Measurements from ENCODE around the gene CDC20.

CDC20 gene

DNA sequence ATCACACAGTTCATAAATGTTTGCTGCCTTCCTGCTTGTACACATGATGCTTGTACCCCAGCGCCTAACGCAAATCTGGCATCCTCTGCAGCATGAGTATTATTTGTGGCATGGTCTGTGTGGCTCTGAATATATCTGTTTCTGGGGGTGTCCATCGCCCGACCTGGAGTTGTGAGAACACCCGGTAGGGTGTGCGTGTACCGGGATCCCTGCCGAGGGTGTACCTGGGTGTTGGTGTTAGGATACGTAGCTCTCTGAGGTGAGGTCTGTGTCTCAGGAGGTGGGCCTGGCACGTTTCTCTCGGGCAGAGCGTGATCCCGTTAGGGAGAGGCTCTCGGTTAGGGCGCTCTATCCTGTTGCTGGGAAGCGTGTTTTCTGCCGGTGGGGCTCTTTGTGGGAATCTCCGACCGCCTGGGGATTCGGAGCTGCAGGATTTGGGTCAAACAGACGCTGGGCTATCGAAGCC, 10.4 kb upstream of the CDC20 start:
- peak overlapping the region; percentile 14 to 51 for H3K4me3 Mint-ChIP-seq
- no peak overlapping the region for H3K27ac Mint-ChIP-seq
- no peaks in the 10 kb centered on the region for H3K9me3 Mint-ChIP-seq
- H3K27me3 Mint-ChIP-seq, result no peaks in the 10 kb centered on the region
- H3K4me1 Mint-ChIP-seq, result peaks cover 16% of the 10 kb centered on the region
- ATAC-seq (no peak), DNase-seq (no peak)

DNA sequence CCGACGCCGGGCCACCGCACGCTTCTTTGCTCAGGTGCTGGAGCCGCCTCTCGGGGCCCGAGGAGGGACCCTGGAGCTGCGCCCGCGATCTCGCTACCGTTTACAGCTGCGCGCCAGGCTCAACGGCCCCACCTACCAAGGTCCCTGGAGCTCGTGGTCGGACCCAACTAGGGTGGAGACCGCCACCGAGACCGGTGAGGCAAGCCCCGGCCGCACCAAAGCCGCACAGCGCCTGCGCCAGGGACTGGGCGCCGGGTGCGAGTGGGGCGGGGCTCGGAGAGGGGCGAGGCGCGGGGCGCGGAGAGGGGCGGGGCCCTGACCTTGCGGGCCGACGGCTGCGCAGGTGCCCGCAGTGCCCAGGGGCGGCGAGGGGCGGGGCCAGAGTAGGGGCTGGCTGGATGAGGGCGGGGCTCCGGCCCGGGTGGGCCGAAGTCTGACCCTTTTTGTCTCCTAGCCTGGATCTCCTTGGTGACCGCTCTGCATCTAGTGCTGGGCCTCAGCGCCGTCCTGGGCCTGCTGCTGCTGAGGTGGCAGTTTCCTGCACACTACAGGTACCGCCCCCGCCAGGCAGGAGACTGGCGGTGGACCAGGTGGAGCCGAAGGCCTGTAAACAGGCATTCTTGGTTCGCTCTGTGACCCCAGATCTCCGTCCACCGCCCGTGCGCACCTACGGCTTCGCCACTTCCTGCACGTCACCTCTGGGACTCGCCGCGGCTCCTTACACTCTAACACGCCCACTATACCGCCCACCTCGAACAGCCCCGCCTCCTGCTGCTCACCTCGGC, 9.8 kb upstream of the CDC20 start:
- Mint-ChIP-seq H3K9me3 (no peaks in the 10 kb centered on the region), H3K4me1 (peaks cover 16% of the 10 kb centered on the region), H3K27me3 (no peaks in the 10 kb centered on the region), H3K4me3 (peak overlapping the region; percentile 53 to 59), H3K27ac (peak overlapping the region; percentile 59 to 94)
- ATAC-seq (peak; percentile 83), DNase-seq (peak; percentile 55 to 61)

DNA sequence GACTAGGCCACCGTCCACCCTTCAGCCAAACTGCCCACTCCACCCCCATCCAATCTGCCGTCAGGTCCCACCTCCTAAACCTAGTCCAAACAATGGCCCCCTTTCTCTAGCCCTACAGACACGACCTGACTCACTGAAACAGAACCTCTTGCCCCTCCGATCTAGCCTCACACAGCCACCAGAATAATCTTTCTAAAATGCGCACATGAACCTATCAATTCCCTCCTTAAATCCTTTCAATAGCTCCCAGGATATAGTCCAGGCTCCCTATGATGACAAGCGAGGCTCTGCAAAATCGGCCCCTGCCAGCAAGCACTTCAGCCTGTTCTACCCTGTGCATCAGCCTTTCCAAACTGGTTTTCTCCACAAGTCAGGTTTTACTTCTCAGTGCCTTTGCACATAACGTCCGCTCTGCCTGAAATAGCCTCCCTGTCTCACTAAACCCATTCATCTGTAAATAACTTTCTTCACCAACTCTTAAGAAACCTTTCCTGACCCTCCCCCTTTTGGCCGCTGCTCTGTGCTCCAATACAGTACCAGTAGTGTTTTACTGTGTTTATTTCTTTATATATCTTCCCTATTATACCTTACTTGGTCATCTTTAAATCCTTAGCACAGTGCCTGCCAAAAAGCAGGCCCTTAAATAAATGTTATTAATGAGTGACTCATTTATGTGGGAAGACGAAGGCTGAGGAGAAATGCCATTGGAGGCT, 9.0 kb upstream of the CDC20 start:
- H3K27ac Mint-ChIP-seq, result peak overlapping the region; percentile 63 to 94
- no peaks in the 10 kb centered on the region for H3K9me3 Mint-ChIP-seq
- peak overlapping the region; percentile 53 to 59 for H3K4me3 Mint-ChIP-seq
- ATAC-seq (no peak), DNase-seq (no peak)
- no peaks in the 10 kb centered on the region for H3K27me3 Mint-ChIP-seq
- peaks cover 16% of the 10 kb centered on the region for H3K4me1 Mint-ChIP-seq

DNA sequence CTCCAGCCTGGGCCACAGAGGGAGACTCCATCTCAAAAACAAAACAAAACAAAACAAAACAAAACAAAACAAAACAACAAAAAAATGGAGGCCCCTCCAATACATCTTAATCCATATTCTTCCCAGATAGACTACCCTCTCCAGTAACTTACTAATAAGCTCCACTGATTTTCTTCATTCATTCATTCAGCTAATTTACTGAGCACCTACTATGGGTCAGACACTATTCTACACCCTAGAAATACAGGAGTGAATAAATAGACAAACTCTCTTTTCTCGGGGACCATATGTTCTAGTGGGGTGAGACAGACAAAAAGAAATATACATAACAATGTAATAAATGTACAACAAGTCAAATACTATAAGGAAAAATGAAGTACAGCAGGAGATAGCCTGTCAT, 7.8 kb upstream of the CDC20 start:
- DNase-seq (no peak), ATAC-seq (no peak)
- H3K4me3 Mint-ChIP-seq, result no peak overlapping the region
- H3K27ac Mint-ChIP-seq, result peak overlapping the region in 1 of 2 donors; percentile 85
- H3K27me3 Mint-ChIP-seq, result no peaks in the 10 kb centered on the region
- H3K9me3 Mint-ChIP-seq, result no peaks in the 10 kb centered on the region
- peaks cover 16% of the 10 kb centered on the region for H3K4me1 Mint-ChIP-seq

DNA sequence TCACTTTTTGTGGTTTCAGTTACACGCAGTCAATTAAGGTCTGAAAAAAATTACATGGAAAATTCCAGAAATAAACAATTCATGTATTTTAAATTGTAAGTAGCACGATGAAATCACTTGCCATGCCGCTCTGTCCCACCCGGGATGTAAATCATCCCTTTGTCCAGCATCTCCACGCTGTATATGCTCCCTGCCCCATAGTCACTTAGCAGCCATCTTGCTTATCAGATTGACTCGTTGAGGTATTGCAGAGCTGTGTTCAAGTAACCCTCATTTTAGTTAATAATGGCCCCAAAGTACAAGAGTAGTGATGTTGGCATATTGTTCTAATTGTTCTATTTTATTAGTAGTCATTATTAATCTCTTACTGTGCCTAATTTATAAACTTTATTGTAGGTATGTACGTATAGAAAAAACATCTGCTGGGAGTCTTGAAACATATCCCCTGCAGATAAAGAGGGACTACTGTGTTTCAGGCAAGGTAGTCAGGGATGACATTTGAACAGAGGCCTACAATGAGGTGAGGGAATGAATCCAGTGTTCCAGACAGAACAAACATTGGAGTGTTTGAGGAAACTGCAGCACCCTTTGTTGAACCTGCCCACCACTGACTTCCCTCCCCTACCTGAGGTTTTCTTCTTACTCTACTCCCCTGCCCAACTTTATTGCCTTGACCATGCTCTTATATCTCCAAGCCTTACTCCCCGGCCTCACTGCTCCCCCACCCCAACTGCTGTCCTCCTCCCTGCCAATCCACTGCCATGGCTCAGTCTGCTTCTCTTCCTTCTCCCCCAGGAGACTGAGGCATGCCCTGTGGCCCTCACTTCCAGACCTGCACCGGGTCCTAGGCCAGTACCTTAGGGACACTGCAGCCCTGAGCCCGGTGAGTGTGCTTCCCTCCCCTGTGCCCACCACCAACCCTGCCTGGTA, 7.1 kb upstream of the CDC20 start:
- Mint-ChIP-seq H3K9me3 (no peaks in the 10 kb centered on the region), H3K27me3 (no peaks in the 10 kb centered on the region), H3K27ac (no peak overlapping the region), H3K4me1 (peaks cover 16% of the 10 kb centered on the region), H3K4me3 (no peak overlapping the region)
- ATAC-seq, result no peak
- no peak for DNase-seq

DNA sequence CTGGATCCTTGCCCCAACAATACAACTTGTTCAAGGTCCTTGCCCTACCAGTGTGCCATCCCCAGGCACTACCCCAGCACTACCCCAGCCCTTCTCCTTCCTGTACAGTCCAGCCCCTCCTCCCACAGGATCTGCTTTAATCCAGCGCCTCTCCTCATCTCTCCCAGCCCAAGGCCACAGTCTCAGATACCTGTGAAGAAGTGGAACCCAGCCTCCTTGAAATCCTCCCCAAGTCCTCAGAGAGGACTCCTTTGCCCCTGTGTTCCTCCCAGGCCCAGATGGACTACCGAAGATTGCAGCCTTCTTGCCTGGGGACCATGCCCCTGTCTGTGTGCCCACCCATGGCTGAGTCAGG, 6.5 kb upstream of the CDC20 start:
- no peak overlapping the region for H3K4me3 Mint-ChIP-seq
- H3K27me3 Mint-ChIP-seq, result no peaks in the 10 kb centered on the region
- DNase-seq, result no peak
- H3K4me1 Mint-ChIP-seq, result peaks cover 16% of the 10 kb centered on the region
- H3K27ac Mint-ChIP-seq, result no peak overlapping the region
- H3K9me3 Mint-ChIP-seq, result no peaks in the 10 kb centered on the region
- no peak for ATAC-seq

DNA sequence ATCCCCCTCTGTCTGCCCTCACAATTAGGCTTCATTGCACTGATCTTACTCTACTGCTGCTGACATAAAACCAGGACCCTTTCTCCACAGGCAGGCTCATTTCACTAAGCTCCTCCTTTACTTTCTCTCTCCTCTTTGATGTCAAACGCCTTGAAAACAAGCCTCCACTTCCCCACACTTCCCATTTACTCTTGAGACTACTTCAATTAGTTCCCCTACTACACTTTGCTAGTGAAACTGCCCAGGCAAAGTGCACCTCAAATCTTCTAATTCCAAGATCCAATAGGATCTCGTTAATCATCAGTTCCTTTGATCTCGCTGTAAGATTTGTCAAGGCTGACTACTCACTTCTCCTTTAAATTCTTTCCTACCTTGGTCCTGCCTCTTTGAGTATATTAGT, 5.9 kb upstream of the CDC20 start:
- Mint-ChIP-seq H3K4me3 (no peak overlapping the region), H3K9me3 (no peaks in the 10 kb centered on the region), H3K27ac (peak overlapping the region in 1 of 2 donors; percentile 11), H3K4me1 (peaks cover 19% of the 10 kb centered on the region), H3K27me3 (no peaks in the 10 kb centered on the region)
- no peak for DNase-seq
- no peak for ATAC-seq

DNA sequence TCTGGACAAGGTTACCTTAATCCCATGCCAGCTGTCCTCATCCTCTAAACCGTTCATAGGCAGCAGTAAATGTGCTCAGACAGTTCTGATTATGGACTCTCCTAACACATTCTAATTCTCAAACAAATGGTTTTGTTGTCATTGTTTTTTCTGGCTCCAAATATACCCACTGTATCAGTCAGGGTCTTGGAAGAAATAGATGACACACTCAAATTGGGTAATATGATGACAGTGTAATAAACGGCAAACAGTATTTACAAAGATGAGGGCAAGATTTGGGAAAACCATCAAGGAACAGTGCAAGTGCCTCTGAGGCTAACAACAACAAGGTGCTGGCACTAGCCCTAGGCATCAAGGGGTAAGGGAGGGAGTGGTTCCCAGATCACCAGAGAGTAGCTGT, 4.3 kb upstream of the CDC20 start:
- ATAC-seq (no peak), DNase-seq (no peak)
- H3K4me3 Mint-ChIP-seq, result no peak overlapping the region
- no peaks in the 10 kb centered on the region for H3K9me3 Mint-ChIP-seq
- H3K27me3 Mint-ChIP-seq, result no peaks in the 10 kb centered on the region
- no peak overlapping the region for H3K27ac Mint-ChIP-seq
- H3K4me1 Mint-ChIP-seq, result peaks cover 18% of the 10 kb centered on the region

DNA sequence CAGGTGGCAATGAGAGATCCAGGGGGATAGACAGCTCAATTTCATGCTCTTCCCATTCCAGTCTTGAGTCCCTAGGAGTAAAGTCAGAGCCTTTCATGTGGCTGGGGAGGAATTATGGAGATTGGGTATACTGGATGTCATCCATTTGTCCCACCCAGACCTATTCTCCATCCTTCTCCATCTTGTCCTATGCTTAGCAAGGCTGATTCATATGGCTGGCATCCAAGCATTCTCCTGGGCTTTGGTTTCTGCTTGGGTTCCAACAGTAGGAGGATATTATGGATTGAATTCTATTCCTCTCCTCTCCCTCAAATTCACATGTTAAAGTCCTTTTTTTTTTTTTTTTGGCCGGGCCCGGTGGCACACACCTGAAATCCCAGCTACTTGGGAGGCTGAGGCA, 3.8 kb upstream of the CDC20 start:
- H3K27ac Mint-ChIP-seq, result no peak overlapping the region
- H3K4me3 Mint-ChIP-seq, result no peak overlapping the region
- ATAC-seq (no peak), DNase-seq (no peak)
- peaks cover 18% of the 10 kb centered on the region for H3K4me1 Mint-ChIP-seq
- H3K27me3 Mint-ChIP-seq, result no peaks in the 10 kb centered on the region
- no peaks in the 10 kb centered on the region for H3K9me3 Mint-ChIP-seq

DNA sequence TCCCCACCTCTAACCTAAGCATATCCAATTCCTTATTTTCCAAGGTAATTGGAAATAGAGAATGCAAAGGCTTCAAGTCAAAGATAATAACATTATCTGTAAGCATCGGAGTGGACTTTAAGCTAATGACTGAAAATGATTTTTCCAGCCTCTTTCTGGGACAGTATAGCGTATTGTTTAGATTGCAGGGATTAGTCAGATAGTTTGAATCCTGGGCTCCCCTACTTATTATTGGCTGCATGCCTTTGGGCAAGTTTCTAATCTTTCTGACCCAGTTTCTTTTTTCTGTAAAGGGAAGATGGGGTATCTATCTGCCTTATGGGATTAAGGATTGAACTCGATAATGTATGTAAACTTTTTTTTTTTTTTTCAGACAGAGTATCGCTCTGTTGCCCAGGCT, 1.5 kb upstream of the CDC20 start:
- peaks cover 38% of the 10 kb centered on the region for H3K4me1 Mint-ChIP-seq
- ATAC-seq (no peak), DNase-seq (no peak)
- no peak overlapping the region for H3K27ac Mint-ChIP-seq
- no peaks in the 10 kb centered on the region for H3K27me3 Mint-ChIP-seq
- no peaks in the 10 kb centered on the region for H3K9me3 Mint-ChIP-seq
- H3K4me3 Mint-ChIP-seq, result peak overlapping the region in 1 of 2 donors; percentile 98

DNA sequence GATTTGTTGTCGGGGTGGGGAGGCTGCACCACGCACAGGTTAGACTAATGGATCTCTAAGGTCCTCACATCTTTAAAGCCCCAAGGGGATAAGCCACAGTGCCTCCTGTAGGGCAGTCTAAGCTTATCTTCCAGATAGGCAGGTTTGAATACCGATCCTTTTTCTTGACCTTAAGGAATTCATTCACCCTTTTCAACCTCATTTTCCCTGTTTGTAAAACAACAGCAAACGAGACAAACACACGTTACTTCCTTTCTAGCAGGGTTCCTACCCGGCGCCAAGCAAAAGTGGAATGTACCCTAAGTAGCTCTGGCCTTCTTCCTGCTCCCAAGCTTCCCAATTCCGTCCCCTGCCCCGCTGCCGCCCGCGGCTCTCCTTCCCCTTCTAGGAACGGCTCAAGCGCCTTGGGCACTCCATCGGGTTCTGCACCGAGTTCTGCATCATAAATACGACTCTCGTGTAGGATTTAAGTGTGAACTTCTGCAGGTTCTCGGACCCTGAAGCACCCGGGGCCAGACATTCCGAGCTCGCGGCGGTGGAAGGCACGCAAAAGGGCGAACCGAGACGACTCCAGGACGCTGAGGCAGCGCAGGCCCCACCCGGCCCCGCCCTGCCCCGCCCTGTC, 548 bp upstream of the CDC20 start:
- no peak for DNase-seq
- Mint-ChIP-seq H3K9me3 (no peaks in the 10 kb centered on the region), H3K4me3 (peak overlapping the region; percentile 94 to 98), H3K27ac (peak overlapping the region; percentile 95 to 96), H3K27me3 (no peaks in the 10 kb centered on the region), H3K4me1 (peaks cover 48% of the 10 kb centered on the region)
- peak; percentile 38 for ATAC-seq

DNA sequence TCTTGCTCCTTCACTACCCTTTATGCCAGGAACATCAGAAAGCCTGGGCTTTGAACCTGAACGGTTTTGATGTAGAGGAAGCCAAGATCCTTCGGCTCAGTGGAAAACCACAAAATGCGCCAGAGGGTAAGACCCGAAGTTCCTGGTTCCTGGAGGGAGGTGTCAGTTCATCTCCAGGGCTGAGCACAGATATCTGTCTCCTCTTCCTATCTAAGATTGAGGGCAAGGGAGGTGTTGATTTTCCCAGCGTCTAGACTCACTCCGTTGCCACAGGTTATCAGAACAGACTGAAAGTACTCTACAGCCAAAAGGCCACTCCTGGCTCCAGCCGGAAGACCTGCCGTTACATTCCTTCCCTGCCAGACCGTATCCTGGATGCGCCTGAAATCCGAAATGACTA, 915 bp downstream of the CDC20 start:
- DNase-seq, result no peak
- Mint-ChIP-seq H3K27ac (peak overlapping the region; percentile 80 to 94), H3K9me3 (no peaks in the 10 kb centered on the region), H3K4me1 (peaks cover 63% of the 10 kb centered on the region), H3K4me3 (peak overlapping the region; percentile 94 to 98), H3K27me3 (no peaks in the 10 kb centered on the region)
- no peak for ATAC-seq

DNA sequence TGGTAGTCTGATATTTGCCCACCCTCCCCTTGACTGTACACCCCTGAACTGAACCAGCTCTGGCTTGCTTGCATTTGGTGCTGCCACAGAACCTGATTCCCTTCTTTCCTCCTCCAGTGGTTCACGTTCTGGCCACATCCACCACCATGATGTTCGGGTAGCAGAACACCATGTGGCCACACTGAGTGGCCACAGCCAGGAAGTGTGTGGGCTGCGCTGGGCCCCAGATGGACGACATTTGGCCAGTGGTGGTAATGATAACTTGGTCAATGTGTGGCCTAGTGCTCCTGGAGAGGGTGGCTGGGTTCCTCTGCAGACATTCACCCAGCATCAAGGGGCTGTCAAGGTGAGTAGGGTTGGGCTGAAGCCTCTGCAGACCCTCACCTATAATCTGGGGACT, 1.8 kb downstream of the CDC20 start:
- Mint-ChIP-seq H3K27me3 (no peaks in the 10 kb centered on the region), H3K9me3 (no peaks in the 10 kb centered on the region), H3K4me1 (peaks cover 72% of the 10 kb centered on the region), H3K27ac (peak overlapping the region in 1 of 2 donors; percentile 87), H3K4me3 (peak overlapping the region; percentile 94 to 98)
- DNase-seq (no peak), ATAC-seq (no peak)

DNA sequence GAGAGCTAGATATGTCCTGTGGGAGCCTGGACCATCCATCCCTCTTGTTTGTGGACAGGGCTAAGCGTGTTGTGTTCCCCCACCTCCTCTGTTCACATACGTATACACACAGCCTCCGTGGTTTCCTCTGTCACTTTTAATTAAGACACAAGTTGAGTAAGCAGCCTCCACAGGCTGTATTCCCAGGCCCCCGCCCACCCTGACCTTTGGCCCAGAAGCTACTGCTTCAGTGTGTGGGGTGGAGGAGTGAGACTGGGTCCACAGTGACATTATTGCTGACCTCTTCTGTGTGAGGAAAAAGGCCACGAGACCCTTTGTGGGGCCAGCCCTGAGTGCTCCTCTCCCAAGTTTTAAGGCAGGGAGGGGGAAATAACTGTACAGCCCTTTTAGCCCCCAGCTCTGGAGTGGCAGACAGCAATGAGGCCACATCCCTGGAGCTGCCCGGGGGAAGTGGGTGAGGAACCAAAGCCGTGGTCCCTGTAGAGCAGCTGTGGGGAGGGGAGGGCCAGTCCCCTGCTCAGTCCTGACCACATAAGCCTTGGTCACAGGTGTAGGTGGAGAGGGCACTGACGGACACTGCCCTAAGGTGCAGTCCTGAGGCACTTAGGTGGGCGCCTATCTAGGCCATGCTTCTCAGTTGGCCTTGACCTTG, 4.6 kb downstream of the CDC20 start:
- no peaks in the 10 kb centered on the region for H3K9me3 Mint-ChIP-seq
- H3K27me3 Mint-ChIP-seq, result no peaks in the 10 kb centered on the region
- H3K4me1 Mint-ChIP-seq, result peaks cover 84% of the 10 kb centered on the region
- H3K27ac Mint-ChIP-seq, result no peak overlapping the region
- DNase-seq (no peak), ATAC-seq (no peak)
- H3K4me3 Mint-ChIP-seq, result no peak overlapping the region

All from stimulated activated naive CD8-positive, alpha-beta T cell treated with anti-CD3 and anti-CD28 coated beads, Interleukin-15, amount 100 ng/mL, for 72 hours (primary cell).